Heart left ventricle (tissue), 16 donors: Measurements from ENCODE around the gene IL4R. TPM values are rescaled to one million over a fixed set of nuclear protein-coding genes. Genes with fewer than 3 reads are reported as not detected.

Source experiments
- ATAC-seq, 4 donors: fragments of 200-7000 bp; cut with Tn5 transposase; one replicate each; pipeline ENCODE4 v1.9.1; 2020 to 2022; ENCODE audit warnings: moderate library complexity in 4 of 4, mild to moderate bottlenecking in 3 of 4, moderate number of reproducible peaks in 1 of 4
- DNase-seq, 5 donors: peaks; one replicate each; pipeline ENCODE4 v3.0.0-alpha.2; 2020
- H3K27ac ChIP-seq, 12 donors: fragments of 200-600 bp; sonication (generic) in 4 of 12; one replicate each; pipeline versions ENCODE4 v1.5.0 to v1.8.0; 2016 to 2022; ENCODE audit warnings: mild to moderate bottlenecking in 2 of 12
- H3K27me3 ChIP-seq, 9 donors: fragments of 200-600 bp; sonication (generic) in 2 of 9; one replicate each; pipeline versions ENCODE4 v1.5.1 to v1.8.0; 2016 to 2022; ENCODE audit warnings: mild to moderate bottlenecking in 3 of 9
- H3K36me3 ChIP-seq, 9 donors: fragments of 200-600 bp; sonication (generic) in 2 of 9; one replicate each; pipeline versions ENCODE4 v1.5.0 to v1.8.0; 2018 to 2022; ENCODE audit warnings: mild to moderate bottlenecking in 2 of 9
- H3K4me1 ChIP-seq, 12 donors: fragments of 200-600 bp; sonication (generic) in 4 of 12; one replicate each; pipeline versions ENCODE4 v1.5.0 to v1.8.0; 2016 to 2022; ENCODE audit warnings: mild to moderate bottlenecking in 3 of 12
- H3K4me3 ChIP-seq, 12 donors: fragments of 200-600 bp; sonication (generic) in 4 of 12; one replicate each; pipeline versions ENCODE4 v1.5.0 to v1.8.0; 2017 to 2022; ENCODE audit warnings: mild to moderate bottlenecking in 9 of 12, moderate library complexity in 4 of 12
- H3K9me3 ChIP-seq, 12 donors: fragments of 200-600 bp; sonication (generic) in 4 of 12; one replicate each; pipeline versions ENCODE4 v1.5.0 to v1.8.0; 2016 to 2022; ENCODE audit warnings: mild to moderate bottlenecking in 1 of 12
- CTCF ChIP-seq, 12 donors: fragments of 200-600 bp; sonication (generic) in 4 of 12; IDR thresholded peaks; one replicate each; pipeline versions ENCODE4 v1.5.0 to v1.8.0; 2018 to 2022; ENCODE audit warnings: antibody characterized with exemption in 12 of 12, mild to moderate bottlenecking in 5 of 12
- POLR2A ChIP-seq, 2 donors: fragments of 450-650 bp; IDR thresholded peaks; one replicate each; pipeline ENCODE4 v1.6.1; 2017; ENCODE audit warnings: antibody characterized with exemption in 2 of 2, mild to moderate bottlenecking in 2 of 2, moderate library complexity in 2 of 2
- WGBS, 4 donors: extraction: QIAGEN DNeasy Blood & Tissue Kit in 2 of 4; methylation state at CpG; one replicate each; pipeline versions ENCODE4 v1.1.5 to v1.1.7; 2013 to 2018; 5-methylcytosine and 5-hydroxymethylcytosine counted together
- intact Hi-C, 10 donors: fragments of 100-400 bp; cut with DNase I; formaldehyde crosslinking; loops; one replicate each; pipeline versions ENCODE4 v1.11.1 to v1.14.2; 2022
- polyA plus RNA-seq, 2 donors: library from polyadenylated mRNA; stranded (reverse); fragments of 200-250 nt; gene quantifications; one replicate each; pipeline ENCODE4 v1.2.3, GENCODE V29; 2013
- total RNA-seq, 9 donors: library from RNA; depleted of rRNA in 2 of 9; stranded (reverse); fragments of >200 nt in 2 of 9; fragmentation: NEBNext Ultra II Directional in 3 of 9; extraction: Animal tissue kit (Norgen Biotek cat#: 25700) in 3 of 9; gene quantifications; one replicate each; pipeline versions ENCODE4 v1.1.0 to v1.2.4, GENCODE V29; 2016 to 2023
- donor health status: ischemic (EF 13 %, LVEDD 7.1; RV severe dilation, severe dysfunction).
- donor health status: healthy with polysubstance abuse.
- donor health status: DM: no; HTN: yes; CAD: no.
- donor health status: DM: no; HTN: no; CAD: no.
- donor health status: ischemic (EF 25% LVEDD 6.9; RV normal size, moderate dysfunction).
- donor health status: ischemic (EF 25% LVEDD 5.7; RV mildly dilated, moderate dysfunction).
- donor health status: healthy.
- donor health status: DM: yes; HTN: yes; CAD: no.
- donor health status: ischemic (EF 35%, LVEDD 5.7; RV mildly dilated, moderate dysfunction).
- donor health status: nonischemic (EF 11% LVEDD 7.7; RV severe dilation, severe dysfunction).
- donor health status: DM: yes; HTN: yes; CAD: no.
- donor health status: PGD.
- donor health status: ischemic (EF 29% LVEDD 5.4; RV normal size, mild dysfunction).
- donor health status: nonischemic (EF 23%, LVEDD 6.1; RV moderate dilation, normal function).

Gene IL4R
- total and polyA plus RNA-seq, 11 donors = 5.8 to 47.4 (median 8.2) TPM

GRCh38 chr16:27369806-27370205, 56.0 kb downstream of the IL4R start:
- H3K9me3 ChIP-seq = peaks cover 0 to 9% (median 0%) of the 10 kb centered on the region in 12 donors
- intact Hi-C loops = loop anchor here (2.0 to 10.0 kb wide), 14 partner anchors 53 to 1535 kb away; no protein-coding TSS in a partner anchor
- no peaks in the 10 kb centered on the region for H3K36me3 ChIP-seq
- H3K4me1 ChIP-seq = peaks cover 0 to 51% (median 12%) of the 10 kb centered on the region in 12 donors
- DNase-seq (no peak), ATAC-seq (no peak)
- peak overlapping the region in 1 of 12 donors; percentile 19 for H3K27ac ChIP-seq
- H3K27me3 ChIP-seq = no peaks in the 10 kb centered on the region
- no peak overlapping the region for H3K4me3 ChIP-seq
- WGBS, 4 donors = 83 to 93% (median 85%) methylated on average over 3 of the region's 3 CpGs
- no peak for TF ChIP-seq CTCF (IDR thresholded peaks at IDR 0.05)
- TF ChIP-seq POLR2A (IDR thresholded peaks at IDR 0.05) = no peak

GRCh38 chr16:27370318-27370717, 56.5 kb downstream of the IL4R start:
- ATAC-seq (no peak), DNase-seq (no peak)
- TF ChIP-seq CTCF (IDR thresholded peaks at IDR 0.05) (no peak), POLR2A (IDR thresholded peaks at IDR 0.05) (no peak)
- Histone ChIP-seq H3K9me3 (peaks cover 0 to 9% (median 0%) of the 10 kb centered on the region in 12 donors), H3K36me3 (no peaks in the 10 kb centered on the region), H3K27ac (peak overlapping the region in 1 of 12 donors; percentile 19), H3K4me1 (peaks cover 0 to 56% (median 13%) of the 10 kb centered on the region in 12 donors), H3K27me3 (no peaks in the 10 kb centered on the region), H3K4me3 (no peak overlapping the region)
- intact Hi-C loops = loop anchor here in 2 of 10 donors (5.0 kb wide), 3 partner anchors 82 to 218 kb away; no protein-coding TSS in a partner anchor

- Histone ChIP-seq H3K9me3 (peaks cover 0 to 9% (median 0%) of the 10 kb centered on the region in 12 donors), H3K36me3 (no peaks in the 10 kb centered on the region), H3K4me1 (peaks cover 0 to 54% (median 0%) of the 10 kb centered on the region in 12 donors), H3K27me3 (no peaks in the 10 kb centered on the region), H3K4me3 (no peak overlapping the region), H3K27ac (peak overlapping the region in 1 of 12 donors; percentile 85)
- TF ChIP-seq CTCF (IDR thresholded peaks at IDR 0.05) (no peak), POLR2A (IDR thresholded peaks at IDR 0.05) (no peak)
- 93 to 96% (median 95%) methylated on average over 3 of the region's 3 CpGs for WGBS, 4 donors
- intact Hi-C loops = loop anchor here in 2 of 10 donors (5.0 kb wide), 3 partner anchors 79 to 221 kb away; no protein-coding TSS in a partner anchor
- ATAC-seq = no peak
- no peak for DNase-seq
Observed at GRCh38 chr16:27373312-27373711, 59.5 kb downstream of the IL4R start.

GRCh38 chr16:27374221-27374803, 60.5 kb downstream of the IL4R start:
- Histone ChIP-seq H3K27me3 (no peaks in the 10 kb centered on the region), H3K9me3 (peaks cover 0 to 9% (median 0%) of the 10 kb centered on the region in 12 donors), H3K4me1 (peaks cover 0 to 60% (median 0%) of the 10 kb centered on the region in 12 donors), H3K4me3 (peak overlapping the region in 3 of 12 donors; percentile 16 to 42 (median 22)), H3K27ac (peak overlapping the region in 4 of 12 donors; percentile 26 to 85 (median 28)), H3K36me3 (no peaks in the 10 kb centered on the region)
- WGBS, 4 donors = 77 to 81% (median 78%) methylated on average over 8 of the region's 8 CpGs
- intact Hi-C loops = loop anchor here in 2 of 10 donors (5.0 kb wide), 3 partner anchors 78 to 222 kb away; no protein-coding TSS in a partner anchor
- no peak for TF ChIP-seq POLR2A (IDR thresholded peaks at IDR 0.05)
- TF ChIP-seq CTCF (IDR thresholded peaks at IDR 0.05) = no peak
- DNase-seq = peak in 1 of 5 donors; percentile 14
- ATAC-seq = peak in 2 of 4 donors; percentile 29 to 51
